ENCODE results near the gene NELFCD.

NELFCD gene

GRCh38 chr20:59042796-59043631, 62.0 kb downstream of the NELFCD start:
- H3K4me2 ChIP-seq: peak overlapping the region; percentile 63; the same call in 1 of the 2 replicates
- H4K20me1 ChIP-seq (ENCODE audit: insufficient read depth): no peaks in the 10 kb centered on the region
- peaks cover 5% of the 10 kb centered on the region; the same call in 1 of the 2 replicates for H3K36me3 ChIP-seq (ENCODE audit: insufficient read depth)
- no peak overlapping the region for H3K4me3 ChIP-seq (IDR thresholded peaks at IDR 0.05; ENCODE audit: insufficient read depth, low read depth, low read length)
- peak overlapping the region; percentile 90 for H2AFZ ChIP-seq (ENCODE audit: low read depth)
- H3K27ac ChIP-seq: peak overlapping the region; percentile 64
- TF ChIP-seq CTCF (conservative IDR thresholded peaks at IDR 0.05; ENCODE audit: low read depth, low read length): no peak
- peak overlapping the region; percentile 77; the same call in 1 of the 2 replicates for H3K9ac ChIP-seq
- no peaks in the 10 kb centered on the region for H3K27me3 ChIP-seq (ENCODE audit: insufficient read depth, low read depth)
- peaks cover 46% of the 10 kb centered on the region for H3K79me2 ChIP-seq (ENCODE audit: insufficient read depth, low read depth)
- peaks cover 39% of the 10 kb centered on the region for H3K4me1 ChIP-seq (ENCODE audit: low read depth, poor library complexity, severe bottlenecking)

GRCh38 chr20:59043698-59044097, 62.6 kb downstream of the NELFCD start:
- no peak overlapping the region for H3K4me3 ChIP-seq (IDR thresholded peaks at IDR 0.05; ENCODE audit: insufficient read depth, low read depth, low read length)
- no peak for TF ChIP-seq CTCF (conservative IDR thresholded peaks at IDR 0.05; ENCODE audit: low read depth, low read length)
- 0 out of 2 replicates have a peak overlapping the region, but pooled peaks have one; percentile 46 for H3K4me2 ChIP-seq

GRCh38 chr20:59044295-59044694, 63.2 kb downstream of the NELFCD start:
- no peaks in the 10 kb centered on the region for H3K36me3 ChIP-seq (ENCODE audit: insufficient read depth)
- no peak overlapping the region for H3K4me3 ChIP-seq (IDR thresholded peaks at IDR 0.05; ENCODE audit: insufficient read depth, low read depth, low read length)
- H4K20me1 ChIP-seq (ENCODE audit: insufficient read depth): no peaks in the 10 kb centered on the region
- no peak overlapping the region for H2AFZ ChIP-seq (ENCODE audit: low read depth)
- no peak overlapping the region for H3K4me2 ChIP-seq
- no peak overlapping the region for H3K27ac ChIP-seq
- H3K79me2 ChIP-seq (ENCODE audit: insufficient read depth, low read depth): peaks cover 33% of the 10 kb centered on the region
- no peak for TF ChIP-seq CTCF (conservative IDR thresholded peaks at IDR 0.05; ENCODE audit: low read depth, low read length)
- H3K27me3 ChIP-seq (ENCODE audit: insufficient read depth, low read depth): no peaks in the 10 kb centered on the region
- no peak overlapping the region for H3K9ac ChIP-seq
- peaks cover 32% of the 10 kb centered on the region for H3K4me1 ChIP-seq (ENCODE audit: low read depth, poor library complexity, severe bottlenecking)

More at GRCh38 chr20:59043698-59044097, 62.6 kb downstream of the NELFCD start:
- Histone ChIP-seq H3K79me2 (ENCODE audit: insufficient read depth, low read depth) (peaks cover 39% of the 10 kb centered on the region), H3K4me1 (ENCODE audit: low read depth, poor library complexity, severe bottlenecking) (peaks cover 37% of the 10 kb centered on the region), H3K27ac (no peak overlapping the region), H3K9ac (no peak overlapping the region), H2AFZ (ENCODE audit: low read depth) (peak overlapping the region; percentile 90; the same call in 1 of the 2 replicates), H4K20me1 (ENCODE audit: insufficient read depth) (no peaks in the 10 kb centered on the region), H3K36me3 (ENCODE audit: insufficient read depth) (no peaks in the 10 kb centered on the region), H3K27me3 (ENCODE audit: insufficient read depth, low read depth) (no peaks in the 10 kb centered on the region)

Measured in KMS-11 (cell line).